NOMO-1 (cell line): Measurements from ENCODE around the gene DKC1.
"Not testable (repeated sequence)": the region's sequence is repeated elsewhere in the genome, so short reads cannot be mapped to it uniquely, and the experiment has no call there.

Experiments
- DNase-seq, 2 experiments: peaks; one replicate each; lab custom pipeline; 2025; ENCODE audit not compliant: unreplicated experiment in 2 of 2; lab: John Stamatoyannopoulos, UW

Gene DKC1

DNA sequence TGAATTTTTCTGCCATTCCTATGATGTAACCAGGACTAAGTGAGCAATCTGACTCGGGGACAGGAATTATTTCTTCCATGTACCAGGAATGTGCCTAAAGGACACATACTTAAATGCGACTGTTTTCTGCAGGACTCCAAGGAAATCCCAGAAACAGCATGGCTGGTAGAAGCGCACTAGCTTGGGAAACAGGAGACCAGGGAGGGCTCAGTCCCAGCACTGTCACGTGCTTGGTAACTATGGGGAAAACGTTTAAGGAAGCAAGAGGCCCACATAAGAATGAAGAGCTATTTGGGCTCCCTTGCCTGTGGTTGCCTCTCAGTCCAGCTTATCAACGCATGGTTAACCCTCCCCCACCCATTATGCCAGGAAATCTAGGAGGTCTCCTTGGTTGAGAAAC is 23.1 kb downstream of the DKC1 start:
- no peak for DNase-seq

DNA sequence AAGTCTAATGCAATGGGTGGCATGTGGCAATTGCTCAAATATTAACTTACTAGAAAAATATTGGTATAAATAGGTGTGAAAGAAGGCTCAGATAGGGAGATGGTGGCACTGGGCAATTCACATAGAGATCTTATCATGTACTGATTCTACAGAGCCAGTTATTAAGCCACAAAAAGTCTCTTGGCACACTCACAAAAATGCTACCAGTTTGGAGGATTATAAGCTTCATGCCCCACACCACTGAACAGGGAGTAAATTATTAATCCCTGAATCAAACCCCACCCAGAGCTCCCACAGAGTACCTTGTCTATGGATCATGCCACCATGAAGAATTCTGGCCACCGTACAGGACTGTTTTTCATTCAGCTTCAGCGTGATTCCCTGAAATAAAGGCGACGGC is 28.8 kb downstream of the DKC1 start:
- DNase-seq, result no peak

DNA sequence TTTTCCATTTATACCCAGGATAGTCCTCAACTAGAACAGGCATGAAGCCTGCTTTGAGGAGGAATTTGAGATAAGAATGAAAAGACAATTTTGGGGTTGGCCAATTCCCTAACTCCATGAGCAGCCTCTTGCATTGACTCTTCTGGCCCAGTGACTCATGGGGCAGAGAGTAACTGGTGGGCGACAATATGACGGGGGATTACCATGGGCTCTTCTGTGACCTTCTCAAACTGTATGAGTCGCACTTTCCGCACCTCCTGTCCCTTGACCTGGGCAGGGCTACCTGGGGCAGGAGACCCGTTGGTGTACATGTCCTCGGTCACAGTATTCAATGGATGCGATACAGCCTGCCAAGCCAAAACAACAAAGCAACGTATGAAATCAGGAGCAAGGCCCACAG is 29.3 kb downstream of the DKC1 start:
- no peak for DNase-seq

DNA sequence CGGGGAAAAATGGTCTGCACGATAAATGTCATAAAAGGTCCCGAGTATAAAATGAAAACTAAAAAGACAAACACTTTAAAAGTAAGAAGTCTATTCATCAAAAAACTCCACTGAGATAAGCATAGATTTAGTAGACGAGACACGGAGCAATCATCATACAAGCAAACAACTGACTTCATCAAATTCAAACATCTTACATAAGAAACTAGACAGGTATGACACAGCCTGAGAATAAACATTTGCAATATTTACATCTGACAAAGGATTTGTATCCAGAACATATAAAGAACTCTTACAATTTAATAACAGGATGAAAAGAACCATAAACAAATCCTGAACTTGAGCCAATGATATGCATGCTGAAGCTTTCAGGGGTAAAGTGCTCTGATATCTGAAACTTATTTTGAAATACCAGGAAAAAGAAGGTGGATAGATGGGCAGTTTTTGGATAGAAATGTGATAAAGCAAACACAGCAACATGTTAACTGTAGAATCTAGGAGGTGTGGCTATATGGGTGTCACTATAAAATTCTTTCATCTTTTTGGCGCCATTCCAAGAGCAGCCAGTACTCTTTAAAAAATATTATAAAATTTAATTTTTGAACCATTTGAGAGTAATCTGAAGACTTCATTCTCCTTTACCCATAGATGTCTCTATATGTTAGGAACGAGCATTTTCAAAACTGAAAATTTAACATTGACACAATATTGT is 30.6 kb downstream of the DKC1 start:
- DNase-seq, result no peak

DNA sequence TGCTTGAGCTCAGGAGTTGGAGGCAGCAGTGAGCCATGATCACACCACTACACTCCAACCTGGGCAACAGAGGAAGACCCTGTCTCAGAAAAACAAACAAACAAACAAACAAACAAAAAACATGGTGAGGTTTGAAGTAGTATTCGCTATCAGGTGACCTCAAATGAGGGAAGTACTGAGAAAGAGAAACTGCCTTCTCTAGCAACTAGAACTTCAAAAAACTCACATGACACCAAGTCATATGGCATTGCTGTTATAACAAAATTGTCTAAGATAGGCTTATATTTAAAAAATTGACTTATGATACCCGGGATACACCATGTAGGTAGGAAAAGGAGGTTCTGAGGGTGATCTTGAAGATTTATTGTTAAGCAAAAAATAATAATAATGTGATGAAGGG is 32.4 kb downstream of the DKC1 start:
- DNase-seq, result no peak

DNA sequence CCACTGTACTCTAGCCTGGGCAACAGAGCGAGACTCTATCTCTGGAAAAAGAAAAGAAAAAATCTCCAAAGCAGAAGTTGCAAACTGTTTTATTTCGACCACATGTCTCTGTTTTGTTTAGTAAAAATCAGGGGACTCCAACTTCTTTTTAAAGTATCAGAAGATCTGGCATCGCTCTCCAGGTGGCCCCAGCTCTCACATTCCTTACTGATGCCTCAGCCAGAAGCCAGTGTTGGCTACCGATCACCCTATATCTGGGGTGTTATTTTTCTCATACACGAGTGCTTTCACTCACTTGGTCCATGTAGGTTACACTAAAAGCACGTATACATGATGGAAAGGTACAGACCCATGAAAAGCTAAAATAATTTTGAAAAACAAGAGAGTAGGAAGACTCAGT is 34.3 kb downstream of the DKC1 start:
- no peak for DNase-seq

DNA sequence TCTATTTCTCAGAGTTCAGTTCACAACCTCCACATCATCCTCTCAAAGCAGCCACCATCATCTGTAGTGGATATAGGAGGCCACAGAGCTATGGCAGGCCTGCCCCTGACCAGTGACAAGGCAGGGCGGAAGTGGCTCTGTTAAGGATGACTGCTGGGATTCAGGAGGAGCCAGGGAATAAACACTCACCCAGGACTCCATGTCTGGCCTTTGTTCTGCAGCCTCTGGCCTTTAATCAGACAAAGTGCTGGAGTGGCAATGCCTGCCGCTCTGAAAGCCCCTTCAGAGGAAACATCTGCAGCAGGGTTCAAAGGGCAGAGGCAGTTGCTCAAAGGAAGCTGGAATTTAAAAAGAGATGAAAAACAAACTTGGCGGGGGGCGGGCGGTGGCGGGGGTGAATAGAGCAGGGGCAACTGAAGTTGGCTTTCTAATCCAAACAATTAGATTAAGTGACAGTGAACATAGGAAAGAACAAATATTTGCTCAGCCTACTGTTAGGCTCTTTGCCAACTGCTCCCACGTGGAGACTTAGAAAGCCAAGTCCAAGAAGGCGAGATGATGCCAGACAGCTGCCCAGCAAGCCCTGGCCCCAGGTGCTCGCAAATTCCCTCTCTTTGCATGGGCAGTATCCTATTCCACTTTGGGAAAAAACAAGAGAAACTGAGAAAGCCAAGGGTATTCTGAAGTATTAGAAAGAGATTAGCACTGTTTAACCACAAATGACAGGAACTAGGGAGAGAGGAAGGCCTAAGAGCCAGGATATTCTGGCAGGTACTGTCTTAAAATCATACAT is 37.1 kb downstream of the DKC1 start:
- no peak for DNase-seq

DNA sequence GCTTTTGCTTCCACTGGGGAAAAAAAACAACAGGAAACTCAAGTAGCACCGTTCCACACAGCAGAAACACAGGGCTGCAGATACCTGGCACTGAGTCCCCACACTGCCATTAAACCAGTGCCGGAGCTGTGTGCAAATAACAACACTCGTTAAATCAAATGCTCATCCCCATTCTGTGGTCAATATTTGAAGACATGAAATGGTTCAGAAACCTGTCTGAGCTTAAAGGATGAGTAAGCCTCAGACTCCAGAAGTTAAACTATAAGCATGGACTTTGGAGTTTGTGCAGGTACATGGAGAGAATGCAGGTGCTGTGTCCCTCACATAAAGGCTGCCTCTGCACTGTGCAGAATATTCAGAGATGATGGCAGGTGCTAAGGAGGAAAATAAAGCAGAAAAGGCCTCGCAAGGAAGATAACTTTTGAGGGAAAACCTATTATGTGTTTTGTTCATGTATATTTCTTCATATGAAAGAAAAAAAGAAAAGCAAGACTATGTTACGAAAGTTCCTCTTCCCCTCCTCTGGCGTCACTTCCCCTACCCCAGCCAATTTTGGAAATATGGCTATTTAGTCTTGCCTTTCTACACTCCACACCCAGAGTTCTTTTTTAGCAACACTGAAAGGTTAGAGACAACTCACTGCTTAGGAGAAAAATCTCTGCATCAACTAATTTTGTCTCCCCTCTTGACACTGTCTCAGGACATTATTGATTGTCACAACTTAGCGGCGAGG is 38.0 kb downstream of the DKC1 start:
- DNase-seq, result peak; percentile 59 to 74

DNA sequence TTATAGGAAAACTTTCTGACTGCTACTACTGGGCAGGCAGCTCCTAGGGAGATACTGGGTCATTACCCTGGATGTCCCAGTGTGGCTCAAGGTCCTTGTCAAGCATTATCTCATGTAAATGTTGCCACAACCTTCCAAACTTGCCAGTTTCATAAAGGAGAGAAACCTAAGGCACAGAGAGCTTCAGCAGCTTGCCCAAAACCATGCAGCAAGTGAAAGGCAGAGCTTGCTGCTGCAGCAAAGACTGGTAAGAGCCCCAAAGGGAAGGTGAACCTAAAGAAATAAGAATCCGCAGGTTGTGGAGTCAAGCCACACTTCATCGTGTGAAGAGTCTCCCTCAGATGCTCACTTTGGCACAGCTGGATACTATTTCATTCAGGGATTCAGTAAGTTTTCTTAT is 40.3 kb downstream of the DKC1 start:
- DNase-seq, result no peak

DNA sequence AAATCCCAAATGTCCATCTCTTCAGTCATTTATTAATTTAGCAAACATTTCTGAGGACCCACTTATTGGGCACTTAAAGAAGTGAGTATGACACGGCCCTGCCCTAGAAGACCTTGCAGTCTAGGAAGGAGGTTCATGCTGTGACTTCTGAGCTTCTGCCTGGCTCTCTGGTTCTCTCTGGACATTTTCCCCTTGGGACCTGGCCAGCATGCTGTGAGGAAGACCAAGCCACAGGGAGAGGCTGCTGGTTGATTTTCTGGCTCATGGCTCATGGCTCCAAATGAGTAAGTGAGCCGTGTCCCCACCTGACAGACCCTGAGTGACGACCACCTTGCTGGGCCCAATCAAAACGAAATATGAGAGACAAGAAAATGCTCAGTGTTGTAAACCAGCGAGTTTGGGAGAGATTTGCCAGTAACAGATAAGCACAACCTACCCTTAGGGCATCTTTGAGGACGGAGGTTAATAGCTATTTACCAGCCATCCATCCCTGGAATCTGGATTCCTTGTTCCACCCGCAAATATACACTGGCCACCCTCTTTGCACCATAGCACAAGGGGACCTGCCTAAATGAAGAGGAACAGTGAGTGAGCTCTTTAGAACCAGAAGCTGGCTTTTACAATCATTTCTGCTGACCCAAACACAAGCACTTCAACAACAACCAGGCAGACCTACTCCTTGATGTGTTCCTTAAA is 41.7 kb downstream of the DKC1 start:
- no peak for DNase-seq

DNA sequence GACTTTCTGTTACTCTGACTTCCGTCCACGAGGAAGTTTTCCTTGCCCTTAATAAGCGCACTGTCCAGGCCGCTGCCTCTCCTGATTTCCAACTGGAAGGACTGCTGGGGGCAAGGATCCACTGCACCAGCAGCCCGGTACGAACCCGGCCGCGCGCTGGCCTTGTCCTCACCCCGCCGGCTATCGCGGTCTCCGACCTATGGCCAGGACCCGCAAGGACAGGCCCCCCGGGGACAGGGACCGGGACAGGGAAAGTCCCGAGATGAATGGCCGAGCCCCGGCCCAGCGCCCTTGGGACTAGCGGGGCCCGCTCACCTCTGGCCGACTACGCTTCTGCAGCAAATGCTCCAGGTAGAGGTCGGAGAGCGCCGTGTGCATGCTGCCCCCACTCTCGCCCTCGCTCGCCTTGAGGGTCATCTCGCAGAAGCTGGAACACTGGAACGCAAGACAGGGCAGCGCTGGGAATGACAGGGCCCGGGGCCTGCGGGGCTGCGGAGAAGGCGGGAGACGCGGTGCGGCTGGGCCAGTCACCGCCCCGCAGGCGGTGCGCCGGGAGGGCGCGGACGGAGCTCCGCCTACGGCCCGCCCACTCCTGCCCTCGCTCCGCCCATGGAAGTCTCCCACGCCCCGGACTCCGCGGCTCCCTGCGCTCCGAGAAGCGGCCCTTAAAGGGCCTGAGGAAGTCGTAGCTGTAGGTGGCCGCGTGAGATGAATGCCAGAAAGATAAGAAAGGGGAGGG is 42.5 kb downstream of the DKC1 start, which contains the start of gene MPP1:
Gene MPP1 (minus strand): TSS at position 529 of the 739 bp plus-strand sequence. CDS start 112 bp downstream, at position 417.
- peak; percentile 44 to 77 for DNase-seq

DNA sequence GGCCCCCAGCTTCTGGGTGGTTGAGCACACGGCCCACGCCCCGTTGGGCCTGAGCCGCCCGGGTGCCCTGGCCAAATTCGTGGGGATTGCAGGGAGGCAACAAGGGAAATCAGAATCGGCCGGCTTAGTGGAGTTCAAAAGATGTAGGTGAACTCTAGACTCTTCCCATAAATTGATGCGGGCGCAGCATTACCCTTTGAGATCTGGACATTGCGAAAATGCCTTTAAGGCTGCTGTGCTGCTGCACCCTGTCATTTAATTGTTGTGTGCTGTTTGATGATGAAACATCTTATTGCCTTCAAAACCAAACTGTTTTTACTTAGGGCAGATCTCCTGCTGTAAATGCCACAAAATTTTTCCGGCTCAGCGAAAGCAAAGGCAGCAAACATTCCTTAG is 43.0 kb downstream of the DKC1 start:
- peak in 1 of 2 experiments; percentile 42 for DNase-seq

DNA sequence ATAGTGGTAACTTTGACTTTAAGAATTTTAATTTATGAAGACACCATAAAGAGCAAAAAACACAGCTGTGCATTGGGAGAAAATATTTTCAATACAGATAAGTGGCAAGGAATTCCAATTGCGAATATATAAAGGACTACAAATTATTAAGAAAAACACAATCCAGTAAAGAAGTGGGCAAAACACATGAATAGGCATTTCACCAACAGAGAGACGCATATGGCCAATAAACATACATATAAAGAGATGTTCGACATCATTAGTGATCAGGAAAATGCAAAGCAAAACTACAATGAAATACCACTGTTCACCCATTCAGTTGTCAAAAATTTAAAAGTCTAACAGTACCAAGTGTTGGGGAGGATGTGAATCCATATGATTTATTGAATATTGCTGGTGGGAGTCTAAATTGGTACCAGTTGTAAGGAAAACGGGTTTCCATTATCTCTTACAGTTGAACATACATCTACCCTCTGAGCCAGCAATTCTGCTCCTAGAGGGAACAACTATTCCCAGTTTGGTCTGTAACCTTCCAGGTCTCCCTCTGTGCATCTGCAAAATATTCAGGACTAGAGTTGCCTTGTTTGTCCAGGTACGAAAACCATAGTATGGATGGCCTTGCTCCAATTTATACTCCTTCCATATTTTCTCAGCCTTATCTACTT is 44.3 kb downstream of the DKC1 start:
- DNase-seq, result no peak

DNA sequence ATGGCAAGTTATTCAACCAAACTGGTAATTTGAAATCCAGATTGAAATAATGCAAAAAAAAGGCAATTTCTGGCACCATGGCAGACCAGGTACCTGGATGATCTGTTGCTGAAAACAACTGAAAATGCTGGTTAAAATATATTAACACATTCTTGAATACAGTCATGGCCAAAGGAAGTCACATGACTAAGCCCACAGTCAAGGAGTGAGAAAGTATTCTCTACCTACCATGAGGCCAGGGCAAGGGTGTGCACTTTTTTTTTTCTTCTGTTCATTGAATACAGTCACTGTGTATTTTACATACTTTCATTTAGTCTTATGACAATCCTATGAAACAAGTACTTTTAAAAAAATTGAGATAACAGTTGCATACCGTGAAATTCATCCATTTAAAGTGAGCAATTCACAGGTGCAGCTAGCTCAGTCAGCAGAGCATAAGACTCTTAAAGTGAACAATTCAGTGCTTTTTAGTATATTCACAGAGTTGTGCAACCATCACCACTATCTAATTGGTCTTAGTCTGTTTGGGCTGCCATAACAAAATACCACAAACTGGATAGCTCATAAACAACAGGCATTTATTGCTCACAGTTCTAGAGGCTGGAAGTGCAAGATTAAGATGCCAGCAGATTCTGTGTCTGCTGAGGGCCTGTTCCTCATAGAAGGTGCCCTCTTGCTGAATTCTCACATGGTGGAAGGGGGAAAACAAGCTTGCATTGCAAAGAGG is 47.4 kb downstream of the DKC1 start:
- peak; percentile 15 to 49 for DNase-seq

DNA sequence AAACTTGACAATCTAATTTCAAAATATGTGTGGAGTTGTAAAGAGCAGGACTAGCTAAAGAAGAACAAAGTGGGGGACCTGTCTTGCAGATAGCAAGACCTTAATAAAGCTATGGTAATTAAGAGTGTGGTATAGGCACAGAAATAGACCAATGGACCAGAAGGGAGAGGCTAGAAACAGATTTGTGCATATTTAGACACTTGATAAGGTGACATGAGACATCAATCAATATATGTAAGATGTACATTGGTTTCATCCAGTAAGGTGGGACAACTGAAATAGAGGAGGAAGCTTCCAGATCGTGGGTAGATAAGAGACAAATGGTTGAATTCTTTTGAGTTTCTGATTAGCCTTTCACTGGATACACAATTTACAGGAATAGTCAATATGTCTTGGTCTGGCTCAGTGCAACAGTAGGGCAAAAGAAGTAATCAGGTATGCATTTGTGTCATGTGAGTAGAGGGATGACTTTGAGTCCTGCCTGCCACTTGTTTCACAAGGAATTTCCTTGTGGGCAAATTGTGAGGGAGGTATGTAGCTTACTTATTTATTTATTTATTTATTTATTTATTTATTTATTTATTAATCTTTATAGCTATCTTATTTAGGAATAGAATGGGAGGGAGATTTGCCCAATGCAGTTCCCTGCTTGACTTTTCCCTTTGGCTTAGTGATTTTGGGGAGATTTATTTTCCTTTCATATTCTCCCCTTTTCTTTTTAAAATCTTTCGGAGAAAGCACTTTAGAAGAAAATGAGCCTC is 49.9 kb downstream of the DKC1 start:
- DNase-seq, result no peak

DNA sequence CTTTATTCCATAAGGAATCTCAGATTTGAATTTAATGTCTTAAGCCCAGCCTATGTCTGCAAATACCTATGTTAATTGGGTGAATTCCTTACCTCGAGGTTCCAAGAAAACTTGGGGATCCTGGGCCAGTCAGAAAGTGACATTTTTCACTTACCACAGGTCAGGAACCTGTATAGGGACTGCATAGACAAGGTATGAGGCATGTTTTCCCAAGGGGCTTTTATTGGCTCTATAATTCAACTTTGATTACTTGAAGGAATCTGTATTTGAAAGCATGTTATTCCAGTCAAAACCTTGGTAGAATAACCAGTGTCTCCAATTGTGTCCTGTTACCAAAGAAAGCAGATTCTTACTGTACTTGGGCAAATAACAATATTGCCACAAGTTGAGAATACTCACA is 51.1 kb downstream of the DKC1 start:
- DNase-seq, result no peak

DNA sequence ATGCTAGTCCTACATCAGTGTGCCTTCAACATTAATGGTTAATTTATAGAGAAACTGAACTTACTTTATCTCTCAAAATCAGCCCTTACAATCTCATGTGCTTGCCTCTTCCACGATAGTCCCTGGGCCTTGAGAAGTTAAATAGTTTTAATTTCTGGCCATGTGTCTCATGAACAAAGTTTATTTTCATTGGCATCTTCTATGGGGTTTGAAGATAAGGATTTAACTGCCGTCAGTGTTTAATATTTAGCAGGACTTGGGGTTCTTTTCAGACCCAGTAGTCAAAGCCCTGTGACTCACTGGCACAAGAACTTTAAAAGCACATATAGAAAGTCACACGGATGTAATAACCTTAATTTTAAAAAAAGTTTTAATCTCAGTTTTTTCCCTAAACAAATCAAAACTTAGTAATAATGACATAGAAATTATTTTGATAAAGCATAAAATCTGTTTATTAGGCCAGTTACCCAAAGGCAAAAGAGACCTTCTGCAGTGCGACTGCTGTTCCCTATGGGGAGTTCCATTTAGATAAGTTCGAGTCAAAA is 52.7 kb downstream of the DKC1 start:
- no peak for DNase-seq

DNA sequence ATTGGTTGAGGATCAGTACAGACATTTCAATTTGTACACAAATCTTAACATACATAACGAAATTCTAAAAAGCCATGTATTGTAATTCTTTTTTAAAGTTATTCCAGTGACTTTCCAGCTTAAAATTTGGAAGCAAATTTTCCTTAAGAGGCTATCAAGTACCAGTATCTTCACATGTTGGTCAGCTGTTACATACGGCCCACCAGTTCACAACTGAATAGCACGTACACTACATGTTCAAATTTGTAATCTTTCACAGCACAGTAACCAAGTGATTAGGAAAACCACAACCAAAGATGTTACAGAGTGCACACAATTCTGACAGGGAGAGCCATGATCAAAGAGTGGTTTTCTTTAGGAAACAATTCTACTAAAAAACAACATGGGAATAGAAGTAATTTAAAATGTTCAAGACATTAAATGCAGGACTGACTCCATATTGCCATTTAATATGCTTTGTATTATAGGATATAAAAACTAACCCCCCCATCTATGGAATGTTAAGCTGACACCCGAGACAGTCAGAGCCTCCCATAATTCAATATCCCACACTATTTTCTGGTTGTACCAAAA is 53.7 kb downstream of the DKC1 start:
- DNase-seq, result not testable (repeated sequence)
